ENCODE data around the gene MAP1LC3B. TPM values are rescaled to one million over a fixed set of nuclear protein-coding genes. Genes with fewer than 3 reads are reported as not detected.
"Not testable (repeated sequence)": the region's sequence is repeated elsewhere in the genome, so short reads cannot be mapped to it uniquely, and the experiment has no call there.

MAP1LC3B gene
- total RNA-seq, 1 experiment from 2014 or later, result 72.3 TPM

- ChIA-PET CTCF (interaction anchor here (0.5 to 3.4 kb wide), 11 partner anchors 8 to 401 kb away, joined by 3 to 16 read pairs (median 4); partner anchors contain the start of genes C16orf95 and MAP1LC3B), POLR2A (interaction anchor here (0.5 to 2.8 kb wide), 10 partner anchors 9 to 567 kb away, joined by 3 to 38 read pairs (median 4); partner anchors contain the start of genes BANP and C16orf95)
- Mint-ChIP-seq H3K36me3 (ENCODE audit: insufficient read depth, unreplicated experiment) (peaks cover 54% of the 10 kb centered on the region), H3K4me1 (ENCODE audit: low read depth, unreplicated experiment) (peaks cover 44% of the 10 kb centered on the region), H3K27me3 (ENCODE audit: insufficient read depth, unreplicated experiment) (peaks cover 2% of the 10 kb centered on the region), H3K27ac (ENCODE audit: unreplicated experiment) (peak overlapping the region; percentile 97), H3K4me3 (ENCODE audit: unreplicated experiment) (peak overlapping the region; percentile 82), H3K9me3 (ENCODE audit: unreplicated experiment) (no peaks in the 10 kb centered on the region)
- H3K4me3 ChIP-seq (ENCODE audit: low read depth, low read length), result peak overlapping the region; percentile 90
- H3K4me1 ChIP-seq, result peaks cover 46% of the 10 kb centered on the region
- intact Hi-C loops (cut with micrococcal nuclease; ENCODE audit: unreplicated experiment), result loop anchor here (1.0 to 10.0 kb wide), 3 partner anchors 8 to 830 kb away; partner anchors contain the start of genes BANP, MAP1LC3B and MTHFSD
- BruUV-seq (replicated peaks), result no TSS peak
- no peaks in the 10 kb centered on the region for H3K27me3 ChIP-seq (replicated peaks; ENCODE audit: control insufficient read depth, insufficient read depth, low read length)
- H3K9me3 ChIP-seq, result no peaks in the 10 kb centered on the region
- no peak for TF ChIP-seq CTCF (IDR thresholded peaks at IDR 0.05; ENCODE audit: insufficient read depth in 1 of 2, low read depth in 1 of 2, low read length in 1 of 2, severe bottlenecking in 1 of 2, unreplicated experiment in 1 of 2)
- peak; percentile 77 to 83 for DNase-seq
- no peaks in the 10 kb centered on the region for H3K36me3 ChIP-seq (ENCODE audit: control insufficient read depth, insufficient read depth, low read length)
Measured at GRCh38 chr16:87384162-87384874, 7.8 kb upstream of the MAP1LC3B start.

GRCh38 chr16:87384875-87385167 lies 7.3 kb upstream of the MAP1LC3B start:
- H3K9me3 ChIP-seq; H3K27me3 ChIP-seq (replicated peaks; ENCODE audit: control insufficient read depth, insufficient read depth, low read length); H3K9me3 Mint-ChIP-seq (ENCODE audit: unreplicated experiment); H3K36me3 ChIP-seq (ENCODE audit: control insufficient read depth, insufficient read depth, low read length); H3K27me3 Mint-ChIP-seq (ENCODE audit: insufficient read depth, unreplicated experiment): not testable (repeated sequence)
- Mint-ChIP-seq H3K4me1 (ENCODE audit: low read depth, unreplicated experiment) (peaks cover 47% of the 10 kb centered on the region), H3K36me3 (ENCODE audit: insufficient read depth, unreplicated experiment) (peaks cover 50% of the 10 kb centered on the region), H3K4me3 (ENCODE audit: unreplicated experiment) (peak overlapping the region; percentile 82), H3K27ac (ENCODE audit: unreplicated experiment) (peak overlapping the region; percentile 97)
- BruUV-seq (replicated peaks), result TSS peak; percentile 8
- POLR2A ChIA-PET, result interaction anchor here (1.2 kb wide), 1 partner anchor 26 kb away, joined by 3 read pairs; no protein-coding TSS in a partner anchor
- Histone ChIP-seq H3K4me1 (peaks cover 43% of the 10 kb centered on the region), H3K4me3 (ENCODE audit: low read depth, low read length) (peak overlapping the region; percentile 90)
- CTCF ChIA-PET, result interaction anchor here (0.5 to 1.6 kb wide), 4 partner anchors 29 to 390 kb away, joined by 3 to 8 read pairs (median 4); partner anchors contain the start of gene C16orf95
- intact Hi-C loops (cut with micrococcal nuclease; ENCODE audit: unreplicated experiment), result loop anchor here (1.0 to 10.0 kb wide), 3 partner anchors 7 to 830 kb away; partner anchors contain the start of genes BANP, MAP1LC3B and MTHFSD
- DNase-seq, result peak in 1 of 2 experiments; percentile 40

GRCh38 chr16:87387942-87388817 lies 4.0 kb upstream of the MAP1LC3B start:
- Histone ChIP-seq H3K4me3 (ENCODE audit: low read depth, low read length) (peak overlapping the region; percentile 21), H3K27me3 (replicated peaks; ENCODE audit: control insufficient read depth, insufficient read depth, low read length) (no peaks in the 10 kb centered on the region), H3K36me3 (ENCODE audit: control insufficient read depth, insufficient read depth, low read length) (no peaks in the 10 kb centered on the region), H3K9me3 (no peaks in the 10 kb centered on the region), H3K4me1 (peaks cover 21% of the 10 kb centered on the region; the same call in 1 of the 2 replicates)
- peak; percentile 98 to 99 for DNase-seq
- Mint-ChIP-seq H3K27ac (ENCODE audit: unreplicated experiment) (peak overlapping the region; percentile 87), H3K27me3 (ENCODE audit: insufficient read depth, unreplicated experiment) (peaks cover 2% of the 10 kb centered on the region), H3K36me3 (ENCODE audit: insufficient read depth, unreplicated experiment) (peaks cover 41% of the 10 kb centered on the region), H3K4me3 (ENCODE audit: unreplicated experiment) (peak overlapping the region; percentile 75), H3K4me1 (ENCODE audit: low read depth, unreplicated experiment) (peaks cover 28% of the 10 kb centered on the region), H3K9me3 (ENCODE audit: unreplicated experiment) (no peaks in the 10 kb centered on the region)
- CTCF ChIA-PET, result interaction anchor here (0.5 to 1.7 kb wide), 8 partner anchors 8 to 378 kb away, joined by 3 to 9 read pairs (median 6); partner anchors contain the start of genes C16orf95 and KLHDC4
- BruUV-seq (replicated peaks), result TSS peak; percentile 13
- intact Hi-C loops (cut with micrococcal nuclease; ENCODE audit: unreplicated experiment), result loop anchor here (10.0 kb wide), 1 partner anchor 833 kb away; the partner anchor contains the start of gene MTHFSD
- TF ChIP-seq CTCF (IDR thresholded peaks at IDR 0.05; ENCODE audit: insufficient read depth in 1 of 2, low read depth in 1 of 2, low read length in 1 of 2, severe bottlenecking in 1 of 2, unreplicated experiment in 1 of 2), result no peak
- POLR2A ChIA-PET, result interaction anchor here (0.7 to 1.6 kb wide), 4 partner anchors 9 to 482 kb away, joined by 3 to 14 read pairs (median 4); partner anchors contain the start of gene C16orf95
